HFFc6 (cell line): ENCODE results near the gene CDK17. TPM values are rescaled to one million over a fixed set of nuclear protein-coding genes. Genes with fewer than 3 reads are reported as not detected.

Experiments used
- DNase-seq: peaks from one replicate; pipeline ENCODE4 v3.0.0-alpha.2; 2018
- H3K27ac Mint-ChIP-seq: 2 replicates; pipeline ENCODE4 v1.8.0; 2020; ENCODE audit warnings: mild to moderate bottlenecking, mixed read lengths
- H3K27me3 Mint-ChIP-seq: 2 replicates; pipeline ENCODE4 v1.8.0; 2021; ENCODE audit warnings: mild to moderate bottlenecking, moderate library complexity, mixed read lengths; ENCODE audit not compliant: insufficient read depth
- H3K36me3 Mint-ChIP-seq: 2 replicates; pipeline ENCODE4 v1.8.0; 2021; ENCODE audit warnings: low read depth, mixed read lengths
- H3K4me1 Mint-ChIP-seq: 2 replicates; pipeline ENCODE4 v1.8.0; 2020; ENCODE audit warnings: low read depth, mixed read lengths
- H3K4me3 Mint-ChIP-seq: 2 replicates; pipeline ENCODE4 v1.8.0; 2020; ENCODE audit warnings: mild to moderate bottlenecking, moderate library complexity, mixed read lengths
- H3K9me3 Mint-ChIP-seq: 2 replicates; pipeline ENCODE4 v1.8.0; 2020; ENCODE audit warnings: mild to moderate bottlenecking, mixed read lengths
- total RNA-seq, 6 experiments: library from RNA; stranded (reverse); fragmentation: NEBNext Ultra II Directional; extraction: Animal tissue kit (Norgen Biotek cat#: 25700); gene quantifications; 2 replicates in 1 of 6; 3 replicates in 5 of 6; pipeline ENCODE4 v1.2.3, GENCODE V29; 2021
- TF ChIP-seq, protein P1 (sequence below): fragments of 200-600 bp; sonication (generic); IDR thresholded peaks from 2 replicates; pipeline ENCODE4 v1.5.0; 2021; ENCODE audit warnings: antibody characterized with exemption, mild to moderate bottlenecking

The CDK17 gene
- total RNA-seq, 6 experiments from 2014 or later = 24.6 to 28.8 (median 26.5) TPM

DNA sequence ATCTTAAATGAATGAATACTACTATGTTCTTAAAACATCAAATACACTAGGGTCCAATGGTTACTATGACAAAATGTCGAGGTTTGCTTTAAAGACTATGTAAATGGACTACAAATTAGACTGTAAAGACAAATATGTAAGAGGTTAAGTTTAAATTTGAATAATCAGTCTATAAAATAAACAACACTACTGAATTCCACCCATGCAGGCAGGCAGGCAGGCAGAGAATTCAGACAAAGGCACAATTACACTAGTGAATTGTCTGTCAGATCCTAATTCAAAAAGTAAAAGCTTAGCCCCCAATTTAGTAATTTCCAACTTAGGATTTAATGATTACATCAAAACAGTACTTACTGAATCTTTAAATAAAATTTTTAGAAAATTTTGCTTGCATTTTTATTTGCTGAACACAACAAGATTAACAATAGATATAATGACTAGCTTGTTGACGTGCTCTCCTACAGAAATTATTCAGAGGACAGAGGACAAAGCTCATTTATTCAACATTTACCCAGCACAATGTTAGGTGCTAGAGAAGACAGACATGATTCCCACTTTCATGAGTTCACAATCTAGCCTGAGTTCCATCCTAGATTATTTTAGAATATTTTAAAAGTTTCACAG, 97.4 kb downstream of the CDK17 start:
- Mint-ChIP-seq H3K36me3 (peaks cover 23% of the 10 kb centered on the region), H3K27me3 (no peaks in the 10 kb centered on the region), H3K4me3 (no peak overlapping the region), H3K9me3 (no peaks in the 10 kb centered on the region), H3K4me1 (peaks cover 17% of the 10 kb centered on the region), H3K27ac (peak overlapping the region; percentile 40; the same call in 1 of the 2 replicates)
- no peak for DNase-seq
- TF ChIP-seq, protein P1, sequence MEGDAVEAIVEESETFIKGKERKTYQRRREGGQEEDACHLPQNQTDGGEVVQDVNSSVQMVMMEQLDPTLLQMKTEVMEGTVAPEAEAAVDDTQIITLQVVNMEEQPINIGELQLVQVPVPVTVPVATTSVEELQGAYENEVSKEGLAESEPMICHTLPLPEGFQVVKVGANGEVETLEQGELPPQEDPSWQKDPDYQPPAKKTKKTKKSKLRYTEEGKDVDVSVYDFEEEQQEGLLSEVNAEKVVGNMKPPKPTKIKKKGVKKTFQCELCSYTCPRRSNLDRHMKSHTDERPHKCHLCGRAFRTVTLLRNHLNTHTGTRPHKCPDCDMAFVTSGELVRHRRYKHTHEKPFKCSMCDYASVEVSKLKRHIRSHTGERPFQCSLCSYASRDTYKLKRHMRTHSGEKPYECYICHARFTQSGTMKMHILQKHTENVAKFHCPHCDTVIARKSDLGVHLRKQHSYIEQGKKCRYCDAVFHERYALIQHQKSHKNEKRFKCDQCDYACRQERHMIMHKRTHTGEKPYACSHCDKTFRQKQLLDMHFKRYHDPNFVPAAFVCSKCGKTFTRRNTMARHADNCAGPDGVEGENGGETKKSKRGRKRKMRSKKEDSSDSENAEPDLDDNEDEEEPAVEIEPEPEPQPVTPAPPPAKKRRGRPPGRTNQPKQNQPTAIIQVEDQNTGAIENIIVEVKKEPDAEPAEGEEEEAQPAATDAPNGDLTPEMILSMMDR = no peak

GRCh38 chr12:96301732-96302131, 98.5 kb downstream of the CDK17 start:
- TF ChIP-seq, protein P1 = no peak
- H3K4me3 Mint-ChIP-seq = no peak overlapping the region
- peaks cover 17% of the 10 kb centered on the region for H3K4me1 Mint-ChIP-seq
- no peaks in the 10 kb centered on the region for H3K9me3 Mint-ChIP-seq
- H3K27ac Mint-ChIP-seq = no peak overlapping the region
- H3K27me3 Mint-ChIP-seq = no peaks in the 10 kb centered on the region
- no peak for DNase-seq
- peaks cover 30% of the 10 kb centered on the region for H3K36me3 Mint-ChIP-seq

DNA sequence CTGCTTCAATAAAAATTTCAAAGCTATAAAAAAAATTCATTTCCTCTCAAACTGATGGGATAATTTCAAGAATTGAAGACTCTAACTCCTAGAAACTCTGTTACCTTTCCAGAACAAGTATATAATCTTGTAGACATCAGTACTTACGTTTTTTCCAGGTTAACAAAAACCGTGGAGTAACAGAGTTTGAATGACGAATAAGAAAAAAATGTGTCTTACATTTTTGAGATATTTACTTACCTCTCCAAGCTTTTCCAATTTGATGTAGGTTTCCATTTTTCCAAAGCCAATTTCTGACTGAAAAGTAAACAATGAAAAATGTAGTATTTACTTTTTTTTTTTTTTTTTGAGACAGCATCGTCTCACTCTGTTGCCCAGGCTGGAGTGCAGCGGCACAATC, 100.2 kb downstream of the CDK17 start:
- Mint-ChIP-seq H3K36me3 (peaks cover 27% of the 10 kb centered on the region), H3K27ac (no peak overlapping the region), H3K4me1 (peaks cover 23% of the 10 kb centered on the region), H3K4me3 (no peak overlapping the region), H3K27me3 (no peaks in the 10 kb centered on the region), H3K9me3 (no peaks in the 10 kb centered on the region)
- TF ChIP-seq, protein P1 = no peak
- DNase-seq = no peak

DNA sequence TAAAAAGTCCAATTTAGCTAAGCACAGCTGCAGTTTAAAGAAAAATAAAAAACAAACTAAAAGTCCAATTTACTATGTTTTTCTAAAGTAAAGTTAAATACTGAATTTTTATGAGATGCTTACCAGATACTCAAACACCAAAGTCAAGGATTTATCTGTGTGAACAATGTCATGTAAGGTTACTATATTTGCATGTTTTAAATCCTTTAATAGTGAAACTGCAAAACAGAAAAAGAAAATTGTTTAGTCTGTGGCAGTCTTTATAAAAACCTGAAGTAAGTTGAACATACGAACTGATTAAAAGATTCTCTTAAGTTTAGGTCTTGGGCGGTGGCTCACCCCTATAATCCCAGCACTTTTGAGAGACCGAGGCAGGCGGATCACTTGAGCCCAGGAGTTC, 102.7 kb downstream of the CDK17 start:
- H3K27me3 Mint-ChIP-seq = no peaks in the 10 kb centered on the region
- no peak overlapping the region for H3K27ac Mint-ChIP-seq
- H3K36me3 Mint-ChIP-seq = peaks cover 27% of the 10 kb centered on the region
- no peak for DNase-seq
- peaks cover 22% of the 10 kb centered on the region for H3K4me1 Mint-ChIP-seq
- H3K4me3 Mint-ChIP-seq = no peak overlapping the region
- TF ChIP-seq, protein P1 = no peak
- no peaks in the 10 kb centered on the region for H3K9me3 Mint-ChIP-seq

- no peak for DNase-seq
- peaks cover 15% of the 10 kb centered on the region for H3K4me1 Mint-ChIP-seq
- peak overlapping the region; percentile 28 for H3K27ac Mint-ChIP-seq
- peaks cover 3% of the 10 kb centered on the region; the same call in 1 of the 2 replicates for H3K27me3 Mint-ChIP-seq
- H3K4me3 Mint-ChIP-seq = no peak overlapping the region; the same call in 1 of the 2 replicates
- TF ChIP-seq, protein P1 = no peak
- no peaks in the 10 kb centered on the region for H3K9me3 Mint-ChIP-seq
- H3K36me3 Mint-ChIP-seq = peaks cover 26% of the 10 kb centered on the region
Observed at GRCh38 chr12:96295532-96296160, 104.6 kb downstream of the CDK17 start.
